Neural progenitor cell (in vitro differentiated cells): ENCODE measurements around the gene HLA-DMA.

ENCODE experiments used
- EZH2 ChIP-seq: fragments of 200-600 bp; sonication (generic); IDR thresholded peaks from 2 replicates; pipeline ENCODE4 v1.6.1; 2017; ENCODE audit warnings: antibody characterized with exemption, mild to moderate bottlenecking, moderate library complexity
- EZH2phosphoT487 ChIP-seq: fragments of 200-600 bp; sonication (generic); IDR thresholded peaks from 2 replicates; pipeline ENCODE4 v1.6.1; 2017; ENCODE audit warnings: antibody characterized with exemption
- TF ChIP-seq, protein P1 (sequence below): fragments of 200-600 bp; sonication (generic); IDR thresholded peaks from 2 replicates; pipeline ENCODE4 v1.5.1; 2017; ENCODE audit warnings: antibody characterized with exemption, mild to moderate bottlenecking

- TF ChIP-seq, protein P1, sequence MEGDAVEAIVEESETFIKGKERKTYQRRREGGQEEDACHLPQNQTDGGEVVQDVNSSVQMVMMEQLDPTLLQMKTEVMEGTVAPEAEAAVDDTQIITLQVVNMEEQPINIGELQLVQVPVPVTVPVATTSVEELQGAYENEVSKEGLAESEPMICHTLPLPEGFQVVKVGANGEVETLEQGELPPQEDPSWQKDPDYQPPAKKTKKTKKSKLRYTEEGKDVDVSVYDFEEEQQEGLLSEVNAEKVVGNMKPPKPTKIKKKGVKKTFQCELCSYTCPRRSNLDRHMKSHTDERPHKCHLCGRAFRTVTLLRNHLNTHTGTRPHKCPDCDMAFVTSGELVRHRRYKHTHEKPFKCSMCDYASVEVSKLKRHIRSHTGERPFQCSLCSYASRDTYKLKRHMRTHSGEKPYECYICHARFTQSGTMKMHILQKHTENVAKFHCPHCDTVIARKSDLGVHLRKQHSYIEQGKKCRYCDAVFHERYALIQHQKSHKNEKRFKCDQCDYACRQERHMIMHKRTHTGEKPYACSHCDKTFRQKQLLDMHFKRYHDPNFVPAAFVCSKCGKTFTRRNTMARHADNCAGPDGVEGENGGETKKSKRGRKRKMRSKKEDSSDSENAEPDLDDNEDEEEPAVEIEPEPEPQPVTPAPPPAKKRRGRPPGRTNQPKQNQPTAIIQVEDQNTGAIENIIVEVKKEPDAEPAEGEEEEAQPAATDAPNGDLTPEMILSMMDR: no peak
- no peak for TF ChIP-seq EZH2
- TF ChIP-seq EZH2phosphoT487: no peak
Observed at GRCh38 chr6:32963866-32964265, 11.0 kb upstream of the HLA-DMA start.
